ENCODE data around the gene CAP2.
"Not testable (repeated sequence)": the region's sequence is repeated elsewhere in the genome, so short reads cannot be mapped to it uniquely, and the experiment has no call there.

Gene CAP2

DNA sequence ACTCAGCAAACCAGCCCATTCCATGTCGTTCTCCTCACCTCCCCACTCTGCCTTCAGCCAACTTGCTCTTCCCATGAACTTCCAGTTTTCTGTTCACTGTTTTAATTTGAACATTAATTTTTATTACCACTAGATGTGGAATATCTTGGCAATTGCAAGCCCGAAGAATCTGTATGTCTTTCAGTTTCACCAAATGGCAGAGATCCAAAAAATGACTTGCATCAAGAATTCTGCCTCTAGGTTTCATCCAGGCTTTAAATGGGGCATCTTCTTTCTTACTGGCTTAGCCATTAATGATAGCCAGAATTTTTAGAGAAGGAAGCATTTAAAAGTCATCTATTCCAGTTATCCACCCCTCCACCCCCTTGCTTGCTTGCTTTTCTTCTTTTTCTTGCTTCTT lies 39.0 kb downstream of the CAP2 start:
- Histone ChIP-seq H3K27ac (ENCODE audit: low read length) (peak overlapping the region; percentile 26), H3K27me3 (ENCODE audit: control insufficient read depth in 1 of 2, insufficient read depth in 2 of 2, low read length in 2 of 2) (no peaks in the 10 kb centered on the region), H3K9ac (ENCODE audit: low read length in 2 of 2) (no peak overlapping the region), H3K4me1 (ENCODE audit: control insufficient read depth, insufficient read depth, low read length) (peaks cover 7% of the 10 kb centered on the region), H3K36me3 (ENCODE audit: control insufficient read depth in 2 of 2, insufficient read depth in 2 of 2, low read length in 2 of 2) (peaks cover 7 to 12% of the 10 kb centered on the region in 2 donors), H3K4me3 (ENCODE audit: low read length in 2 of 2) (peak overlapping the region in 1 of 2 donors; percentile 23), H3K9me3 (ENCODE audit: control insufficient read depth in 2 of 2, low read length in 2 of 2) (no peaks in the 10 kb centered on the region)

DNA sequence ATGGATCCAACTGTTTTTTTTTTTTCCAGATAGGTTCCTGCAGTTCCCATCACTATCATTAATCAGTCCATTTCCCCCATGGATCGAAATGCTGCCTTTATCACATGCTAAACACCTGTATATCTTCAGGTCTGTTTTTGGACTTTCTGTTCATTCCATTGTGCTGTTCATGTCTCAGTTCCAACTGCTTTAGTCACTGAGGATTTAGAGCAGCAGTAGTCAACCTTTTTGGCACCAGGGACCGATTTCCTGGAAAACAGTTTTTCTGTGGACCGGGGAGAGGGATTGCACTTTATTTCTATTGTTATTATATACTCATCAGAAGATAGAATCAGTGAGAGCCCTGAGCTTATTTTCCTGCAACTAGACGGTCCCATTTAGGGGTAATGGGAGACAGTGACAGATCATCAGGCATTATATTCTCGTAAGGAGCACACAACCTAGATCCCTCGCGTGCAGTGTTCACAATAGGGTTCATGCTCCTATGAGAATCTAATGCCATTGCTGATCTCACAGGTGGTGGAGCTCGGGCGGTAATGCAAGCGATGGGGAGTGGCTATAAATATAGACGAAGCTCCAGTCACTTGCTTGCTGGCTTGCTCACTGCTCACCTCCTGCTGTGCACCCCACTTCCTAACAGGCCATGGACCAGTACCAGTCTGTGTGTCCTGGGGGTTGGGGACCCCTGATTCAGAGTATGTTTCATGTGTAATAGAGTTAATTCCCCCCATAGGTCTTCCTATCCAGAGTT lies 46.0 kb downstream of the CAP2 start:
- Histone ChIP-seq H3K4me3 (ENCODE audit: low read length in 2 of 2) (peak overlapping the region in 1 of 2 donors; percentile 23), H3K4me1 (ENCODE audit: control insufficient read depth, insufficient read depth, low read length) (peaks cover 10% of the 10 kb centered on the region), H3K27me3 (ENCODE audit: control insufficient read depth in 1 of 2, insufficient read depth in 2 of 2, low read length in 2 of 2) (no peaks in the 10 kb centered on the region), H3K9ac (ENCODE audit: low read length in 2 of 2) (no peak overlapping the region), H3K27ac (ENCODE audit: low read length) (peak overlapping the region; percentile 11), H3K36me3 (ENCODE audit: control insufficient read depth in 2 of 2, insufficient read depth in 2 of 2, low read length in 2 of 2) (peaks cover 3% of the 10 kb centered on the region in 2 donors), H3K9me3 (ENCODE audit: control insufficient read depth in 2 of 2, low read length in 2 of 2) (no peaks in the 10 kb centered on the region)

DNA sequence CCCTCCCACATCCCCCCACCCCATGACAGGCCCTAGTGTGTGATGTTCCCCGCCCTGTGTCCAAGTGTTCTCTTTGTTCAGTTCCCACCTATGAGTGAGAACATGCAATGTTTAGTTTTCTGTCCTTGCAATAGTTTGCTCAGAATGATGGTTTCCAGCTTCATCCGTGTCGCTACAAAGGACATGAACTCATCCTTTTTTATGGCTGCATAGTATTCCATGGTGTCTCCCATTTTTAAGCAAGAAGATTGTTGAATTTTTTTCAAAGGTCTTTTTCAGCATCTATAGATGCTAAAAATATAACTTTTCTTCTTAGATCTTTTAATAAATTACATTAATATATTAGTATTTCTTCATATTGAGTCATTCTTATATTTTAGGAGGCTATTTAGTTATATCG lies 47.4 kb downstream of the CAP2 start:
- H3K4me3 ChIP-seq (ENCODE audit: low read length in 2 of 2); H3K27me3 ChIP-seq (ENCODE audit: control insufficient read depth in 1 of 2, insufficient read depth in 2 of 2, low read length in 2 of 2); H3K9ac ChIP-seq (ENCODE audit: low read length in 2 of 2); H3K4me1 ChIP-seq (ENCODE audit: control insufficient read depth, insufficient read depth, low read length); H3K27ac ChIP-seq (ENCODE audit: low read length); H3K36me3 ChIP-seq (ENCODE audit: control insufficient read depth in 2 of 2, insufficient read depth in 2 of 2, low read length in 2 of 2); H3K9me3 ChIP-seq (ENCODE audit: control insufficient read depth in 2 of 2, low read length in 2 of 2): not testable (repeated sequence)

- H3K9ac ChIP-seq (ENCODE audit: low read length in 2 of 2), result no peak overlapping the region
- H3K27ac ChIP-seq (ENCODE audit: low read length), result no peak overlapping the region
These were observed 48.8 kb downstream of the CAP2 start for GRCh38 chr6:17442196-17442595.

DNA sequence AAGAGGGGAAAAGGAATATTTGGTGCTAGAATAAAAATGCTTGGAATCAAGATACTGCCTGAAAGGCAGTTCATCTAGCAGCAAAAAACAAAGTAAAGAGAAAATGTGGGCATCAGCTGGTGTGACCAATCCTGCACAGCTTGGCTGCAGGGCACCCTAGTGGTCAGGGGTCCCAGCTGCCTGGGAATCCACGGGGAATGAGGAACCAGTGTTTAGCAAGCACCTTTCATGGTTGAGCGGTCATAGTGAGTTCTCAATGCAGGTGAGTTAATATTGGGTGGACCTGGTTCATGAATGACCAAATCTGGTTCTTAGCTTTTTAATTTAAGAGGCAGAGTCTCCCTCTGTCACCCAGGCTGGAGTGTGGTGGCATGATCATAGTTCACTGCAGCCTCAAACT lies 53.3 kb downstream of the CAP2 start:
- Histone ChIP-seq H3K27me3 (ENCODE audit: control insufficient read depth in 1 of 2, insufficient read depth in 2 of 2, low read length in 2 of 2) (no peaks in the 10 kb centered on the region), H3K9me3 (ENCODE audit: control insufficient read depth in 2 of 2, low read length in 2 of 2) (no peaks in the 10 kb centered on the region), H3K9ac (ENCODE audit: low read length in 2 of 2) (no peak overlapping the region), H3K27ac (ENCODE audit: low read length) (no peak overlapping the region), H3K4me1 (ENCODE audit: control insufficient read depth, insufficient read depth, low read length) (peaks cover 3% of the 10 kb centered on the region), H3K36me3 (ENCODE audit: control insufficient read depth in 2 of 2, insufficient read depth in 2 of 2, low read length in 2 of 2) (no peaks in the 10 kb centered on the region), H3K4me3 (ENCODE audit: low read length in 2 of 2) (no peak overlapping the region)

More at GRCh38 chr6:17442196-17442595, 48.8 kb downstream of the CAP2 start:
- Histone ChIP-seq H3K4me3 (ENCODE audit: low read length in 2 of 2) (no peak overlapping the region), H3K9me3 (ENCODE audit: control insufficient read depth in 2 of 2, low read length in 2 of 2) (no peaks in the 10 kb centered on the region), H3K27me3 (ENCODE audit: control insufficient read depth in 1 of 2, insufficient read depth in 2 of 2, low read length in 2 of 2) (no peaks in the 10 kb centered on the region), H3K4me1 (ENCODE audit: control insufficient read depth, insufficient read depth, low read length) (peaks cover 10% of the 10 kb centered on the region), H3K36me3 (ENCODE audit: control insufficient read depth in 2 of 2, insufficient read depth in 2 of 2, low read length in 2 of 2) (no peaks in the 10 kb centered on the region)

- no peak overlapping the region for H3K27ac ChIP-seq (ENCODE audit: low read length)
- no peaks in the 10 kb centered on the region for H3K36me3 ChIP-seq (ENCODE audit: control insufficient read depth in 2 of 2, insufficient read depth in 2 of 2, low read length in 2 of 2)
- no peaks in the 10 kb centered on the region for H3K27me3 ChIP-seq (ENCODE audit: control insufficient read depth in 1 of 2, insufficient read depth in 2 of 2, low read length in 2 of 2)
- no peaks in the 10 kb centered on the region for H3K4me1 ChIP-seq (ENCODE audit: control insufficient read depth, insufficient read depth, low read length)
- H3K4me3 ChIP-seq (ENCODE audit: low read length in 2 of 2), result no peak overlapping the region
- H3K9me3 ChIP-seq (ENCODE audit: control insufficient read depth in 2 of 2, low read length in 2 of 2), result no peaks in the 10 kb centered on the region
- no peak overlapping the region for H3K9ac ChIP-seq (ENCODE audit: low read length in 2 of 2)
These were observed 54.8 kb downstream of the CAP2 start for GRCh38 chr6:17448165-17448564.

GRCh38 chr6:17450397-17450796 lies 57.0 kb downstream of the CAP2 start:
- H3K27ac ChIP-seq (ENCODE audit: low read length), result no peak overlapping the region
- H3K4me1 ChIP-seq (ENCODE audit: control insufficient read depth, insufficient read depth, low read length), result no peaks in the 10 kb centered on the region
- no peak overlapping the region for H3K4me3 ChIP-seq (ENCODE audit: low read length in 2 of 2)
- H3K9me3 ChIP-seq (ENCODE audit: control insufficient read depth in 2 of 2, low read length in 2 of 2), result no peaks in the 10 kb centered on the region
- H3K36me3 ChIP-seq (ENCODE audit: control insufficient read depth in 2 of 2, insufficient read depth in 2 of 2, low read length in 2 of 2), result no peaks in the 10 kb centered on the region
- H3K27me3 ChIP-seq (ENCODE audit: control insufficient read depth in 1 of 2, insufficient read depth in 2 of 2, low read length in 2 of 2), result no peaks in the 10 kb centered on the region
- no peak overlapping the region for H3K9ac ChIP-seq (ENCODE audit: low read length in 2 of 2)

- H3K27me3 ChIP-seq (ENCODE audit: control insufficient read depth in 1 of 2, insufficient read depth in 2 of 2, low read length in 2 of 2), result no peaks in the 10 kb centered on the region
- H3K36me3 ChIP-seq (ENCODE audit: control insufficient read depth in 2 of 2, insufficient read depth in 2 of 2, low read length in 2 of 2), result no peaks in the 10 kb centered on the region
- no peak overlapping the region for H3K4me3 ChIP-seq (ENCODE audit: low read length in 2 of 2)
- H3K4me1 ChIP-seq (ENCODE audit: control insufficient read depth, insufficient read depth, low read length), result no peaks in the 10 kb centered on the region
- no peaks in the 10 kb centered on the region for H3K9me3 ChIP-seq (ENCODE audit: control insufficient read depth in 2 of 2, low read length in 2 of 2)
- H3K9ac ChIP-seq (ENCODE audit: low read length in 2 of 2), result no peak overlapping the region
- H3K27ac ChIP-seq (ENCODE audit: low read length), result no peak overlapping the region
These were observed 57.4 kb downstream of the CAP2 start for GRCh38 chr6:17450832-17451231.

DNA sequence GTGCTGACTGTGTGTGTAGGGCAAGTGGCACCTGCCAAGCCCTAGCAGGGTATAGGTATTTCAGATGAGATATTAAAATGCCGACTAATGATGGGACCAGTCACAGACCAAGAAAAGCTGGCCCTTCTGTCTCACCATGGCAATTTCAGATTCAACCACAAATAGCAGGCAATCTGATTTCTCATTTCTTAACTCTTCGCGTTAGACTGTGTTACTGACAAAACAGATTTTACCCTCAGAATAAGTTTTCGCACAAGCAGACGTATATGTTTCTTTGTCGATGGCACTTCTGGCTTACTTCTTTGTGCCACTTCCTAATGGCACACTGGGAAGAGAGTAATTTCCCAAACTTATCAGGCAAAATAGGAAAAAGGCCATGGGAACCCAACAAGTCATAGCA lies 58.7 kb downstream of the CAP2 start:
- Histone ChIP-seq H3K4me3 (ENCODE audit: low read length in 2 of 2) (no peak overlapping the region), H3K9ac (ENCODE audit: low read length in 2 of 2) (no peak overlapping the region), H3K36me3 (ENCODE audit: control insufficient read depth in 2 of 2, insufficient read depth in 2 of 2, low read length in 2 of 2) (no peaks in the 10 kb centered on the region), H3K27me3 (ENCODE audit: control insufficient read depth in 1 of 2, insufficient read depth in 2 of 2, low read length in 2 of 2) (no peaks in the 10 kb centered on the region), H3K4me1 (ENCODE audit: control insufficient read depth, insufficient read depth, low read length) (no peaks in the 10 kb centered on the region), H3K9me3 (ENCODE audit: control insufficient read depth in 2 of 2, low read length in 2 of 2) (no peaks in the 10 kb centered on the region), H3K27ac (ENCODE audit: low read length) (no peak overlapping the region)

DNA sequence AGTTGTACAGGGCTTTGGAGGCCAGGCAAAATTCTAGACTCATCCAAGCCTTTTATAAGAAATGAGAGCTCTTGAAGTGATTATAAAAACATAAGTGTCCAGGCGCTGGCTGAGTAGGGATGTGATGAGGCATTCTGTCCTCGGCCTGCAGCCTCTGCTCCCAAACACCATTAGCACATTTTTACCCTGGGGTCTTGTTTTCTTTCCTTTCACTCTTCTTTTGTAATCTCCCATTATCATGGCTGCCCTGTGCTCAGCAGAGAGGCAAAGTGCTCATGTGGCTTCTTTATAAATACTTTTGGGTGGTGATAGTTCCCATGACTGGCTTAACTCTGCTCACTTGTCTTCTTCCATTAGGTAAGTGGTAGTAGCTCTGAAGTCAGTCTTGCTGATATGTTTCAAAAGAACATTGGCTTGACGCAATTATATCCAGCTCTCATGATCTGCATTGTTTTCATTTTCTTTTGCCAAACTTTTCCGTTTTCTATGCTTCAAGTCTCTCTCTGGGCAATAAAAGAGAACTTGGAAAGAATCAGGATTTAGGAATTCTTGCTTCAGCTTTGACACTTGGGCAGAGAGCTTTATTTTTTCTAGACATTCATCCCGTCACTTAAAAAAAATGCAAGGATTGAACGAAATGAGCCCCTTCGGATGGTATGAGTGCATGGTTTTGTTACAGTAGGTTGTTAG lies 61.1 kb downstream of the CAP2 start:
- H3K9me3 ChIP-seq (ENCODE audit: control insufficient read depth in 2 of 2, low read length in 2 of 2), result no peaks in the 10 kb centered on the region
- no peaks in the 10 kb centered on the region for H3K4me1 ChIP-seq (ENCODE audit: control insufficient read depth, insufficient read depth, low read length)
- H3K27me3 ChIP-seq (ENCODE audit: control insufficient read depth in 1 of 2, insufficient read depth in 2 of 2, low read length in 2 of 2), result no peaks in the 10 kb centered on the region
- no peak overlapping the region for H3K27ac ChIP-seq (ENCODE audit: low read length)
- H3K4me3 ChIP-seq (ENCODE audit: low read length in 2 of 2), result no peak overlapping the region
- no peaks in the 10 kb centered on the region for H3K36me3 ChIP-seq (ENCODE audit: control insufficient read depth in 2 of 2, insufficient read depth in 2 of 2, low read length in 2 of 2)
- H3K9ac ChIP-seq (ENCODE audit: low read length in 2 of 2), result no peak overlapping the region

DNA sequence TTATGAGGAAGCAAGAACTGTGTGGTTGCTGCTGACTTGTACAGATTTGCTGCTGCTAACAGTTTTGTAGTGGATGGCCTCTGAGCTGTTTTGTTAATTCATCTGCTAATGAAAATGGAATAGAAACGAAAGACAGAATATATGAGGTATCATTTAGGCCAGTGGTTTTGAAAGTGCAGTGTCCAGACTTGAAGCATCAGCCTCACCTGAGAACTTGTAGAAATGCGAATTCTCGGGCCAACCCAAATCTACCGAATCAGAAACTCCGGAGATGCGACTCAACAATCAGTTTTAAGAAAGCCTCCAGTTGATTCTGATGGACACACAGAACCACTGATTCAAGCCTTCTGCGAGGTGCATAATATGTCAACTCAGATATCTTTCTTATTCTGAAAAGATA lies 62.5 kb downstream of the CAP2 start:
- Histone ChIP-seq H3K9me3 (ENCODE audit: control insufficient read depth in 2 of 2, low read length in 2 of 2) (no peaks in the 10 kb centered on the region), H3K27ac (ENCODE audit: low read length) (no peak overlapping the region), H3K36me3 (ENCODE audit: control insufficient read depth in 2 of 2, insufficient read depth in 2 of 2, low read length in 2 of 2) (no peaks in the 10 kb centered on the region), H3K27me3 (ENCODE audit: control insufficient read depth in 1 of 2, insufficient read depth in 2 of 2, low read length in 2 of 2) (no peaks in the 10 kb centered on the region), H3K4me1 (ENCODE audit: control insufficient read depth, insufficient read depth, low read length) (no peaks in the 10 kb centered on the region), H3K9ac (ENCODE audit: low read length in 2 of 2) (no peak overlapping the region), H3K4me3 (ENCODE audit: low read length in 2 of 2) (no peak overlapping the region)
